ENCODE results near the gene C1orf105. TPM values are rescaled to one million over a fixed set of nuclear protein-coding genes. Genes with fewer than 3 reads are reported as not detected.
A peak's percentile ranks its signal among the peaks of the same experiment; 100 is the strongest.

Gene C1orf105
- total RNA-seq, 4 donors from 2014 or later, result 0.61 to 0.67 TPM; not detected in 2

GRCh38 chr1:172417557-172417956 is 2.9 kb upstream of the C1orf105 start:
- TF ChIP-seq, protein P1, sequence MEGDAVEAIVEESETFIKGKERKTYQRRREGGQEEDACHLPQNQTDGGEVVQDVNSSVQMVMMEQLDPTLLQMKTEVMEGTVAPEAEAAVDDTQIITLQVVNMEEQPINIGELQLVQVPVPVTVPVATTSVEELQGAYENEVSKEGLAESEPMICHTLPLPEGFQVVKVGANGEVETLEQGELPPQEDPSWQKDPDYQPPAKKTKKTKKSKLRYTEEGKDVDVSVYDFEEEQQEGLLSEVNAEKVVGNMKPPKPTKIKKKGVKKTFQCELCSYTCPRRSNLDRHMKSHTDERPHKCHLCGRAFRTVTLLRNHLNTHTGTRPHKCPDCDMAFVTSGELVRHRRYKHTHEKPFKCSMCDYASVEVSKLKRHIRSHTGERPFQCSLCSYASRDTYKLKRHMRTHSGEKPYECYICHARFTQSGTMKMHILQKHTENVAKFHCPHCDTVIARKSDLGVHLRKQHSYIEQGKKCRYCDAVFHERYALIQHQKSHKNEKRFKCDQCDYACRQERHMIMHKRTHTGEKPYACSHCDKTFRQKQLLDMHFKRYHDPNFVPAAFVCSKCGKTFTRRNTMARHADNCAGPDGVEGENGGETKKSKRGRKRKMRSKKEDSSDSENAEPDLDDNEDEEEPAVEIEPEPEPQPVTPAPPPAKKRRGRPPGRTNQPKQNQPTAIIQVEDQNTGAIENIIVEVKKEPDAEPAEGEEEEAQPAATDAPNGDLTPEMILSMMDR (IDR thresholded peaks at IDR 0.05 in 4 of 5, conservative IDR thresholded peaks at IDR 0.05 in 1 of 5), result no peak
- no peak for TF ChIP-seq POLR2A (IDR thresholded peaks at IDR 0.05)
- ATAC-seq (no peak), DNase-seq (no peak)
- Histone ChIP-seq H3K4me3 (no peak overlapping the region), H3K36me3 (no peaks in the 10 kb centered on the region), H3K4me1 (peaks cover 0 to 6% of the 10 kb centered on the region in 2 donors), H3K27ac (no peak overlapping the region), H3K27me3 (no peaks in the 10 kb centered on the region), H3K9me3 (no peaks in the 10 kb centered on the region)
- intact Hi-C loops (cut with DNase I; ENCODE audit: low total_unique reads), result no loop called here
- in situ Hi-C loops (cut with MboI; ENCODE audit: low sequenced_read_pairs in 4 of 4), result loop anchor here in 2 of 4 donors (25.0 kb wide), 1 partner anchor 405 kb away; no protein-coding TSS in a partner anchor

DNA sequence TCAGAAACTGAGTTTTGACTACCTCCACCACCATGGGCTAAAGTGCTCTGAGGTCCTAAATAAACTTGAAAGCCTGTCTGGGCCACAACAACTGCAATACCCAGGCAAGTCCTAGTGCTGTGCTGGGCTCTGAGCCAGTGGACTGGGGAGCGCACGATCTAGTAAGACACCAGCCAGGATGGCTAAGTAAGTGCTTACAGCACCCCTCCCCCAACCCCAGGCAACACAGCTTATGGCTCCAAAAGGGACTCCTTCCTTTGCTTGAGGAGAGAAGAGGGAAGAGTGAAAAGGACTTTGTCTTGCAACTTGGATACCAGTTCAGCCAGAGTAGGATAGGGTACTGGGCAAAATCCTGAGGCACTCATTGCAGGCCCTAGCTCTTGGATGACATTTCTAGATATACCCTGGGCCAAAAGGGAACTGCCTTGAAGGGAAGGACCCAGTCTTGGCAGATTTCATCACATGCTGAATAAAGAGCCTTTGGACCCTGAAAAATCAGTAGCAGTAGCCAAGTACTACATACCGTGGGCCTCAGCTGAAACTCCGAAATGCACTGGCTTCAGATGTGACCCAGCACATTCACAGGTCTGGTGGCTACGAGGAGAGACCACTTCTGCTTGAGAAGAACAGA is 1.6 kb downstream of the C1orf105 start:
- Histone ChIP-seq H3K4me3 (no peak overlapping the region), H3K27me3 (no peaks in the 10 kb centered on the region), H3K36me3 (no peaks in the 10 kb centered on the region), H3K4me1 (peaks cover 0 to 6% of the 10 kb centered on the region in 2 donors), H3K27ac (no peak overlapping the region), H3K9me3 (no peaks in the 10 kb centered on the region)
- peak in 1 of 2 donors; percentile 13 for DNase-seq
- intact Hi-C loops (cut with DNase I; ENCODE audit: low total_unique reads) (no loop called here), in situ Hi-C loops (cut with MboI; ENCODE audit: low sequenced_read_pairs in 4 of 4) (loop anchor here in 2 of 4 donors (25.0 kb wide), 1 partner anchor 410 kb away; no protein-coding TSS in a partner anchor)
- TF ChIP-seq, protein P1 (IDR thresholded peaks at IDR 0.05 in 4 of 5, conservative IDR thresholded peaks at IDR 0.05 in 1 of 5), result no peak
- ATAC-seq, result no peak

GRCh38 chr1:172423336-172423735 is 2.9 kb downstream of the C1orf105 start:
- in situ Hi-C loops (cut with MboI; ENCODE audit: low sequenced_read_pairs in 4 of 4), result loop anchor here in 2 of 4 donors (25.0 kb wide), 1 partner anchor 411 kb away; no protein-coding TSS in a partner anchor
- H3K36me3 ChIP-seq, result no peaks in the 10 kb centered on the region

GRCh38 chr1:172425339-172425738 is 4.9 kb downstream of the C1orf105 start:
- H3K27me3 ChIP-seq, result no peaks in the 10 kb centered on the region
- H3K36me3 ChIP-seq, result no peaks in the 10 kb centered on the region
- no peak for TF ChIP-seq POLR2A (IDR thresholded peaks at IDR 0.05)
- TF ChIP-seq, protein P1 (IDR thresholded peaks at IDR 0.05 in 4 of 5, conservative IDR thresholded peaks at IDR 0.05 in 1 of 5), result no peak
- in situ Hi-C loops (cut with MboI; ENCODE audit: low sequenced_read_pairs in 4 of 4), result loop anchor here in 3 of 4 donors (25.0 kb wide), 3 partner anchors 588 to 638 kb away; partner anchors contain the start of genes DNM3 (in 1 of the 3) and METTL13 (in 1 of the 3)
- no peak for DNase-seq
- peaks cover 0 to 6% of the 10 kb centered on the region in 2 donors for H3K4me1 ChIP-seq
- ATAC-seq, result no peak
- intact Hi-C loops (cut with DNase I; ENCODE audit: low total_unique reads), result no loop called here
- H3K27ac ChIP-seq, result no peak overlapping the region
- H3K9me3 ChIP-seq, result no peaks in the 10 kb centered on the region
- no peak overlapping the region for H3K4me3 ChIP-seq

More at GRCh38 chr1:172423336-172423735, 2.9 kb downstream of the C1orf105 start:
- H3K4me3 ChIP-seq, result no peak overlapping the region
- H3K9me3 ChIP-seq, result no peaks in the 10 kb centered on the region
- DNase-seq (no peak), ATAC-seq (no peak)
- no peak for TF ChIP-seq POLR2A (IDR thresholded peaks at IDR 0.05)
- TF ChIP-seq, protein P1 (IDR thresholded peaks at IDR 0.05 in 4 of 5, conservative IDR thresholded peaks at IDR 0.05 in 1 of 5), result no peak
- H3K4me1 ChIP-seq, result peaks cover 0 to 6% of the 10 kb centered on the region in 2 donors
- no peak overlapping the region for H3K27ac ChIP-seq
- H3K27me3 ChIP-seq, result no peaks in the 10 kb centered on the region
- intact Hi-C loops (cut with DNase I; ENCODE audit: low total_unique reads), result no loop called here

All from gastrocnemius medialis (tissue), 4 donors.